Liver (tissue), 9 donors: ENCODE measurements around the gene DDX56. TPM values are rescaled to one million over a fixed set of nuclear protein-coding genes. Genes with fewer than 3 reads are reported as not detected.

Experiments used
- DNase-seq: peaks from one replicate; pipeline ENCODE4 v3.0.0-alpha.2; 2017; ENCODE audit warnings: low spot score
- H3K27ac ChIP-seq, 2 donors: one replicate each; pipeline ENCODE4 v1.7.0; 2013; ENCODE audit warnings: inconsistent platforms in 2 of 2, low read length in 2 of 2, control low read depth in 1 of 2, low read depth in 1 of 2, mild to moderate bottlenecking in 1 of 2
- H3K27me3 ChIP-seq, 4 donors: one replicate each; pipeline versions ENCODE4 v1.6.1 to v1.7.0; 2013; ENCODE audit warnings: low read length in 3 of 4, inconsistent platforms in 1 of 4, mild to moderate bottlenecking in 1 of 4, moderate library complexity in 1 of 4; ENCODE audit not compliant: control insufficient read depth in 4 of 4, insufficient read depth in 4 of 4
- H3K36me3 ChIP-seq, 4 donors: one replicate each; pipeline versions ENCODE4 v1.6.1 to v1.7.0; 2013; ENCODE audit warnings: low read length in 3 of 4, mild to moderate bottlenecking in 3 of 4, low read depth in 1 of 4, moderate library complexity in 1 of 4; ENCODE audit not compliant: control insufficient read depth in 4 of 4, insufficient read depth in 3 of 4
- H3K4me1 ChIP-seq, 4 donors: one replicate each; pipeline versions ENCODE4 v1.6.1 to v1.7.0; 2013; ENCODE audit warnings: low read length in 3 of 4, mild to moderate bottlenecking in 3 of 4, moderate library complexity in 1 of 4; ENCODE audit not compliant: control insufficient read depth in 4 of 4, insufficient read depth in 4 of 4
- H3K4me3 ChIP-seq, 3 donors: one replicate each; pipeline versions ENCODE4 v1.6.1 to v1.7.0; 2013; ENCODE audit warnings: low read length in 3 of 3, control low read depth in 1 of 3, low read depth in 1 of 3, mild to moderate bottlenecking in 1 of 3
- H3K9ac ChIP-seq, 2 donors: one replicate each; pipeline ENCODE4 v1.7.0; 2013; ENCODE audit warnings: low read length in 2 of 2, mild to moderate bottlenecking in 2 of 2, moderate library complexity in 2 of 2, control low read depth in 1 of 2, low read depth in 1 of 2
- H3K9me3 ChIP-seq, 4 donors: one replicate each; pipeline versions ENCODE4 v1.6.1 to v1.7.0; 2013; ENCODE audit warnings: low read length in 3 of 4; ENCODE audit not compliant: control insufficient read depth in 4 of 4
- FOXA1 ChIP-seq: IDR thresholded peaks from 2 replicates; pipeline ENCODE4 v1.6.1; 2016; ENCODE audit warnings: antibody characterized with exemption
- GABPA ChIP-seq, 2 donors: IDR thresholded peaks in 1 of 2; conservative IDR thresholded peaks in 1 of 2; 2 replicates each; pipeline ENCODE4 v1.6.1; 2016; ENCODE audit warnings: antibody characterized with exemption in 2 of 2, mild to moderate bottlenecking in 1 of 2, moderate library complexity in 1 of 2
- HNF4G ChIP-seq: IDR thresholded peaks from 2 replicates; pipeline ENCODE4 v1.6.1; 2016; ENCODE audit warnings: antibody characterized with exemption
- NR2F2 ChIP-seq: IDR thresholded peaks from 2 replicates; pipeline ENCODE4 v1.6.1; 2016; ENCODE audit warnings: antibody characterized with exemption
- RAD21 ChIP-seq, 2 donors: IDR thresholded peaks; 2 replicates each; pipeline ENCODE4 v1.6.1; 2016; ENCODE audit warnings: antibody characterized with exemption in 2 of 2, mild to moderate bottlenecking in 2 of 2
- REST ChIP-seq: IDR thresholded peaks from 2 replicates; pipeline ENCODE4 v1.6.1; 2016; ENCODE audit warnings: antibody characterized with exemption, mild to moderate bottlenecking
- RXRA ChIP-seq, 2 donors: IDR thresholded peaks; 2 replicates each; pipeline ENCODE4 v1.6.1; 2017 to 2018; ENCODE audit warnings: antibody characterized with exemption in 2 of 2, mild to moderate bottlenecking in 1 of 2
- SP1 ChIP-seq: IDR thresholded peaks from 2 replicates; pipeline ENCODE4 v1.6.1; 2018; ENCODE audit warnings: antibody characterized with exemption, mild to moderate bottlenecking
- TAF1 ChIP-seq: conservative IDR thresholded peaks from 2 replicates; pipeline ENCODE4 v1.6.1; 2016; ENCODE audit warnings: antibody characterized with exemption, mild to moderate bottlenecking
- YY1 ChIP-seq: IDR thresholded peaks from 2 replicates; pipeline ENCODE4 v1.6.1; 2016; ENCODE audit warnings: antibody characterized with exemption, mild to moderate bottlenecking
- ZBTB33 ChIP-seq: IDR thresholded peaks from 2 replicates; pipeline ENCODE4 v1.6.1; 2016; ENCODE audit warnings: antibody characterized with exemption
- WGBS: extraction: QIAGEN DNeasy Blood & Tissue Kit; methylation state at CpG from one replicate; pipeline ENCODE4 v1.1.7; 2013; 5-methylcytosine and 5-hydroxymethylcytosine counted together
- polyA plus RNA-seq, 2 donors: library from polyadenylated mRNA; stranded (reverse) in 1 of 2; unstranded in 1 of 2; fragments of 200-250 nt in 1 of 2; fragments of >200 nt in 1 of 2; fragmentation: Nextera tagmentation in 1 of 2; extraction: Ambion mirVana in 1 of 2; gene quantifications; one replicate each; pipeline versions ENCODE4 v1.2.1 to v1.2.3, GENCODE V29; 2013 to 2015
- total RNA-seq, 2 donors: library from RNA; depleted of rRNA; stranded (reverse); fragments of >200 nt; gene quantifications; one replicate each; pipeline ENCODE4 v1.2.3, GENCODE V29; 2014
- TF ChIP-seq, protein P1 (sequence below): IDR thresholded peaks from 2 replicates; pipeline ENCODE4 v1.6.1; 2016; ENCODE audit warnings: antibody characterized with exemption
- TF ChIP-seq, protein P2 (sequence below): IDR thresholded peaks from 2 replicates; pipeline ENCODE4 v1.6.1; 2016; ENCODE audit warnings: antibody characterized with exemption
- TF ChIP-seq, protein P3 (sequence below): fragments of 150-350 bp; IDR thresholded peaks from 2 replicates; pipeline ENCODE4 v1.5.1; 2017; ENCODE audit warnings: improper control_type of control experiment, low read depth, low read length; ENCODE audit not compliant: missing input control
- donor health status: healthy.
- donor health status: healthy.
- donor health status: healthy.
- donor health status: healthy.
- donor health status: healthy.

The DDX56 gene
- total and polyA plus RNA-seq, 4 donors = 24.3 to 42.1 (median 31.9) TPM

GRCh38 chr7:44530990-44531389, 42.7 kb downstream of the DDX56 start:
- 82% methylated on average over 10 of the region's 10 CpGs for WGBS
- no peak for DNase-seq

DNA sequence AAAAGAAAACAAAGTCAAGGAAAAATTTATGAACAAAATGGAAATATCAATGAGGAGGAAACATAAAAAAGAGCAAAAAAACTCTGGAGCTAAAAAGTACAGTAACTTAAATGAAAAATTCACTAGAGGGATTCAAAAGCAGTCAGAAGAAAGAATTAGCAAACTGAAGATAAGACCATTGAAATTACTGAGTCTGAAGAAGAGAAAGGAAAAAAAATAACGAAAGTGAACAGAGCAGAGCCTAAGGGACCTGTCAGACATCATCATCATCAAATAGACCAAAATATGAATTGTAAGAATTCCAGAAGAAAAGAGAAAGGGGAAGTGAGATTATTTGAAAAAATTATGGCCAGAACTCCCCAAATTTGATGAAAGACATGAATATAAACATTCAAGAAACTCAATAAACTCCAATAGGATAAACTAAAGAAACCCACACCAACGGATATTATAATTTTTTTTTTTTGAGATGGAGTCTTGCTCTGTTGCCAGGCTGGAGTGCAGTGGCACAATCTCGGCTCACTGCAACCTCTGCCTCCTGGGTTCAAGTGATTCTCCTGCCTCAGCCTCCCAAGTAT, 48.8 kb downstream of the DDX56 start:
- no peak overlapping the region for H3K27ac ChIP-seq
- no peaks in the 10 kb centered on the region for H3K9me3 ChIP-seq
- peaks cover 3 to 45% (median 26%) of the 10 kb centered on the region in 4 donors for H3K36me3 ChIP-seq

More at GRCh38 chr7:44530990-44531389, 42.7 kb downstream of the DDX56 start:
- Histone ChIP-seq H3K9me3 (no peaks in the 10 kb centered on the region), H3K36me3 (peaks cover 0 to 43% (median 27%) of the 10 kb centered on the region in 4 donors), H3K4me1 (peaks cover 0 to 17% (median 6%) of the 10 kb centered on the region in 4 donors), H3K9ac (no peak overlapping the region), H3K4me3 (no peak overlapping the region), H3K27me3 (no peaks in the 10 kb centered on the region), H3K27ac (no peak overlapping the region)
- TF ChIP-seq, protein P1, sequence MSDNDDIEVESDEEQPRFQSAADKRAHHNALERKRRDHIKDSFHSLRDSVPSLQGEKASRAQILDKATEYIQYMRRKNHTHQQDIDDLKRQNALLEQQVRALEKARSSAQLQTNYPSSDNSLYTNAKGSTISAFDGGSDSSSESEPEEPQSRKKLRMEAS = no peak
- TF ChIP-seq FOXA1 = no peak
- no peak for TF ChIP-seq GABPA (IDR thresholded peaks at IDR 0.05 in 1 of 2, conservative IDR thresholded peaks at IDR 0.05 in 1 of 2)

DNA sequence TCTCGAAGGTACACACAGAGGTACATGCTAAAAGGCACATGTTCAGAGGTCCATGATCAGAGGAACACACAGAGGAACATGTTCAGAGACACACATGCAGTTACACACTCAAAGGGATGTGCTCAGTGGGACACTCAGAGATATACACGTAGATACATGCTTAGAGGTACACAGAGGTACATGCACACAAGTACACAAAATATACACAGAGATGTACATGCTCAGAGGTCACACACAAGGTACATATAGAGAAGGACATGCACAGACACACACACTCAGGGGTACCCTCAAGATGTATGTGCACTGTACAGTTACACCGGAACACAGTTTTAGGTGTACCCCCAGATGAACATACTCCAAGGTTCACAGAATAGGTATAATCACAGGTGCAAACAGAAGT, 51.4 kb downstream of the DDX56 start:
- H3K27ac ChIP-seq = no peak overlapping the region
- WGBS = 93% methylated on average over 3 of the region's 3 CpGs
- H3K9ac ChIP-seq = no peak overlapping the region
- peaks cover 3 to 41% (median 27%) of the 10 kb centered on the region in 4 donors for H3K36me3 ChIP-seq
- TF ChIP-seq YY1 (no peak), NR2F2 (no peak), TAF1 (no peak), HNF4G (no peak), SP1 (no peak), REST (no peak), GABPA (IDR thresholded peaks at IDR 0.05 in 1 of 2, conservative IDR thresholded peaks at IDR 0.05 in 1 of 2) (no peak), RXRA (IDR thresholded peaks at IDR 0.05) (no peak), FOXA1 (no peak), ZBTB33 (no peak), RAD21 (IDR thresholded peaks at IDR 0.05) (no peak)
- TF ChIP-seq, protein P2, sequence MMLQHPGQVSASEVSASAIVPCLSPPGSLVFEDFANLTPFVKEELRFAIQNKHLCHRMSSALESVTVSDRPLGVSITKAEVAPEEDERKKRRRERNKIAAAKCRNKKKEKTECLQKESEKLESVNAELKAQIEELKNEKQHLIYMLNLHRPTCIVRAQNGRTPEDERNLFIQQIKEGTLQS = no peak
- TF ChIP-seq, protein P3, sequence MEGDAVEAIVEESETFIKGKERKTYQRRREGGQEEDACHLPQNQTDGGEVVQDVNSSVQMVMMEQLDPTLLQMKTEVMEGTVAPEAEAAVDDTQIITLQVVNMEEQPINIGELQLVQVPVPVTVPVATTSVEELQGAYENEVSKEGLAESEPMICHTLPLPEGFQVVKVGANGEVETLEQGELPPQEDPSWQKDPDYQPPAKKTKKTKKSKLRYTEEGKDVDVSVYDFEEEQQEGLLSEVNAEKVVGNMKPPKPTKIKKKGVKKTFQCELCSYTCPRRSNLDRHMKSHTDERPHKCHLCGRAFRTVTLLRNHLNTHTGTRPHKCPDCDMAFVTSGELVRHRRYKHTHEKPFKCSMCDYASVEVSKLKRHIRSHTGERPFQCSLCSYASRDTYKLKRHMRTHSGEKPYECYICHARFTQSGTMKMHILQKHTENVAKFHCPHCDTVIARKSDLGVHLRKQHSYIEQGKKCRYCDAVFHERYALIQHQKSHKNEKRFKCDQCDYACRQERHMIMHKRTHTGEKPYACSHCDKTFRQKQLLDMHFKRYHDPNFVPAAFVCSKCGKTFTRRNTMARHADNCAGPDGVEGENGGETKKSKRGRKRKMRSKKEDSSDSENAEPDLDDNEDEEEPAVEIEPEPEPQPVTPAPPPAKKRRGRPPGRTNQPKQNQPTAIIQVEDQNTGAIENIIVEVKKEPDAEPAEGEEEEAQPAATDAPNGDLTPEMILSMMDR = no peak
- TF ChIP-seq, protein P1 = no peak
- H3K9me3 ChIP-seq = no peaks in the 10 kb centered on the region
- no peaks in the 10 kb centered on the region for H3K4me1 ChIP-seq
- no peaks in the 10 kb centered on the region for H3K27me3 ChIP-seq
- DNase-seq = no peak
- no peak overlapping the region for H3K4me3 ChIP-seq

More for the DNA sequence above, 48.8 kb downstream of the DDX56 start:
- Histone ChIP-seq H3K4me3 (no peak overlapping the region), H3K9ac (no peak overlapping the region), H3K4me1 (no peaks in the 10 kb centered on the region), H3K27me3 (no peaks in the 10 kb centered on the region)
- TF ChIP-seq SP1 (no peak), NR2F2 (no peak)
- no peak for DNase-seq
- WGBS = 87% methylated on average over 3 of the region's 3 CpGs
